Neuronal stem cell (in vitro differentiated cells): Measurements from ENCODE around the gene CFAP92.

Experiments used
- DNase-seq: peaks from one replicate; pipeline ENCODE4 v3.0.0-alpha.2; 2013; ENCODE audit warnings: low spot score
- H2AFZ ChIP-seq: one replicate; pipeline ENCODE4 v1.6.1; 2013; ENCODE audit warnings: mild to moderate bottlenecking, low read length, inconsistent platforms
- H2AK5ac ChIP-seq: 2 replicates; pipeline ENCODE4 v1.6.1; 2013; ENCODE audit warnings: low read depth, mild to moderate bottlenecking, inconsistent platforms, low read length, moderate library complexity, mixed read lengths
- H2BK120ac ChIP-seq: 2 replicates; pipeline ENCODE4 v1.6.1; 2013; ENCODE audit warnings: low read depth, mild to moderate bottlenecking, inconsistent platforms, low read length, moderate library complexity, mixed read lengths
- H2BK12ac ChIP-seq: one replicate; pipeline ENCODE4 v1.6.1; 2013; ENCODE audit warnings: low read length, inconsistent platforms
- H2BK15ac ChIP-seq: 2 replicates; pipeline ENCODE4 v1.6.1; 2013; ENCODE audit warnings: mild to moderate bottlenecking, low read length, inconsistent platforms, mixed read lengths
- H2BK5ac ChIP-seq: one replicate; pipeline ENCODE4 v1.6.1; 2013; ENCODE audit warnings: inconsistent platforms, mild to moderate bottlenecking, low read length, moderate library complexity
- H3K14ac ChIP-seq: one replicate; pipeline ENCODE4 v1.6.1; 2013; ENCODE audit warnings: low read length, inconsistent platforms
- H3K18ac ChIP-seq: 2 replicates; pipeline ENCODE4 v1.6.1; 2013; ENCODE audit warnings: low read length, inconsistent platforms
- H3K23ac ChIP-seq: 2 replicates; pipeline ENCODE4 v1.6.1; 2013; ENCODE audit warnings: low read depth, mild to moderate bottlenecking, mixed read lengths, low read length, inconsistent platforms; ENCODE audit not compliant: poor library complexity
- H3K27ac ChIP-seq: replicated peaks from 3 replicates; pipeline ENCODE4 v1.5.1; 2013; ENCODE audit warnings: low read length, inconsistent platforms
- H3K27me3 ChIP-seq, 3 experiments: 2 replicates each; pipeline ENCODE4 v1.6.1; 2013; ENCODE audit warnings: low read length in 3 of 3, mild to moderate bottlenecking in 2 of 3, inconsistent platforms in 1 of 3, low read depth in 1 of 3, mixed read lengths in 1 of 3, moderate library complexity in 1 of 3; ENCODE audit not compliant: control insufficient read depth in 3 of 3, insufficient read depth in 3 of 3
- H3K36me3 ChIP-seq, 2 donors: replicated peaks in 1 of 2; 2 replicates each; pipeline ENCODE4 v1.6.1; 2013; ENCODE audit warnings: low read length in 2 of 2; ENCODE audit not compliant: control insufficient read depth in 2 of 2, insufficient read depth in 2 of 2
- H3K4ac ChIP-seq: 2 replicates; pipeline ENCODE4 v1.6.1; 2013; ENCODE audit warnings: inconsistent platforms, mild to moderate bottlenecking, low read length, moderate library complexity
- H3K4me1 ChIP-seq, 2 donors: 1 replicate in 1 of 2; 2 replicates in 1 of 2; pipeline ENCODE4 v1.6.1; 2013; ENCODE audit warnings: low read length in 2 of 2, low read depth in 1 of 2; ENCODE audit not compliant: control insufficient read depth in 2 of 2, insufficient read depth in 1 of 2
- H3K4me2 ChIP-seq: one replicate; pipeline ENCODE4 v1.6.1; 2013; ENCODE audit warnings: mild to moderate bottlenecking, low read length, inconsistent platforms; ENCODE audit not compliant: insufficient read depth, poor library complexity, severe bottlenecking
- H3K4me3 ChIP-seq, 2 donors: 2 replicates each; pipeline ENCODE4 v1.5.1; 2013; ENCODE audit warnings: low read length in 2 of 2, mild to moderate bottlenecking in 2 of 2, inconsistent platforms in 1 of 2, moderate library complexity in 1 of 2
- H3K79me1 ChIP-seq: one replicate; pipeline ENCODE4 v1.6.1; 2013; ENCODE audit warnings: low read depth, mild to moderate bottlenecking, inconsistent platforms, low read length, moderate library complexity
- H3K9ac ChIP-seq: one replicate; pipeline ENCODE4 v1.6.1; 2013; ENCODE audit warnings: mild to moderate bottlenecking, low read depth, low read length, inconsistent platforms; ENCODE audit not compliant: poor library complexity
- H3K9me3 ChIP-seq, 2 donors: replicated peaks in 1 of 2; 2 replicates each; pipeline versions ENCODE3 to v1.6.1; 2013; ENCODE audit warnings: low read length in 2 of 2, mild to moderate bottlenecking in 2 of 2, inconsistent platforms in 1 of 2, low read depth in 1 of 2, mixed read lengths in 1 of 2, moderate library complexity in 1 of 2; ENCODE audit not compliant: control insufficient read depth in 2 of 2, insufficient read depth in 1 of 2
- H4K8ac ChIP-seq: one replicate; pipeline ENCODE4 v1.6.1; 2013; ENCODE audit warnings: low read depth, mild to moderate bottlenecking, inconsistent platforms, low read length, moderate library complexity
- H4K91ac ChIP-seq: one replicate; pipeline ENCODE4 v1.6.1; 2013; ENCODE audit warnings: low read length, low read depth, mild to moderate bottlenecking, inconsistent platforms; ENCODE audit not compliant: poor library complexity
- WGBS, 2 donors: extraction: QIAGEN DNeasy Blood & Tissue Kit; methylation state at CpG; one replicate each; pipeline ENCODE4 v1.1.7; 2013; ENCODE audit warnings: missing lambda C conversion rate in 2 of 2, mixed read lengths in 1 of 2; ENCODE audit not compliant: insufficient read length in 2 of 2, insufficient replicate concordance in 1 of 2; ENCODE audit errors: extremely low coverage in 2 of 2; 5-methylcytosine and 5-hydroxymethylcytosine counted together

Gene CFAP92

DNA sequence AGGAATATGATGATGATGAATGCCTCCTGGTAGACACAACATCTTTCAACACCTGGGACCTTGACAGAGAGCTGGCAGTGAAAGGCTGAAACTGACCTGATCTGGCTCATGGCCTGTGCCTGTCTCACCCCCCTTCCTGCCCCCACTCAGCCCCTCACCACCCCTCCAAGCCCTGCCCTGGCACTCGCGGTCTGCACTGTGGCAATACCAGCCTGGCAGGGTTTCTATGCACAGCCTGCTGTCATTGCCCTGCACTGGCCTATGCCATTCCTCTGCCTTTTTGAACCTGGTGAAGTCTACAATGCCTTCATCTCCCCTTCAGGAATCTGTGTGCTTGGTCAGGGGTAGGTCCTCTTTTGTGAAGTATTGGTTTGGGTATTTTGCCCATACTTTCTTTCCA, 58.0 kb downstream of the CFAP92 start:
- no peak overlapping the region for H3K18ac ChIP-seq
- no peak overlapping the region for H2AFZ ChIP-seq
- H3K36me3 ChIP-seq = peaks cover 0 to 9% of the 10 kb centered on the region in 2 donors
- H3K27me3 ChIP-seq = no peaks in the 10 kb centered on the region
- no peak overlapping the region for H2BK15ac ChIP-seq
- H3K4me1 ChIP-seq = no peaks in the 10 kb centered on the region
- no CpG with 5 or more reads among the region's 2 CpGs for WGBS, 2 donors
- no peak overlapping the region for H2BK5ac ChIP-seq
- no peaks in the 10 kb centered on the region for H3K79me1 ChIP-seq
- H2AK5ac ChIP-seq = no peak overlapping the region
- H3K27ac ChIP-seq = no peak overlapping the region
- no peak for DNase-seq
- H3K4ac ChIP-seq = peak overlapping the region; percentile 89
- peaks cover 0 to 2% of the 10 kb centered on the region in 2 donors for H3K9me3 ChIP-seq
- peak overlapping the region; percentile 21 for H3K14ac ChIP-seq
- H4K8ac ChIP-seq = no peak overlapping the region
- no peak overlapping the region for H3K4me2 ChIP-seq
- H2BK120ac ChIP-seq = no peak overlapping the region
- H4K91ac ChIP-seq = no peak overlapping the region
- no peak overlapping the region for H3K4me3 ChIP-seq
- no peak overlapping the region for H3K9ac ChIP-seq
- no peak overlapping the region for H2BK12ac ChIP-seq
- no peak overlapping the region for H3K23ac ChIP-seq

DNA sequence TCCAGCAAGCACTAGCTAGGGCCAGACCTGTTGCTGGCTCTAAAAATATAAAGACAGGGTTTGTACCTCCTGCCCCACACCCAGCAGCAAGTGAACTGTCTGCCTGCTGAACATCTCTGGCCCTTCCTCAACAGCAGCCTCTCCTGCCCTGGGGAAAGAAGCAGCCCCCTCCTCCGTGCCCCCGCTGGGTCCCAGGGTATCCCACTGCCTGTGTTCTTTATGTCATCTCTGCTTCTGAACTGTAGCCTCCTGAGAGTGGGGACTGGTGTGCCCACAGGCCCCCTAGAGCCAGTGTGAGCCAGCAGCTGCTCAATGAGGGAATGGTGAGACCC, 60.0 kb downstream of the CFAP92 start:
- H3K4me2 ChIP-seq = no peak overlapping the region
- DNase-seq = no peak
- no CpG with 5 or more reads among the region's 2 CpGs for WGBS, 2 donors

DNA sequence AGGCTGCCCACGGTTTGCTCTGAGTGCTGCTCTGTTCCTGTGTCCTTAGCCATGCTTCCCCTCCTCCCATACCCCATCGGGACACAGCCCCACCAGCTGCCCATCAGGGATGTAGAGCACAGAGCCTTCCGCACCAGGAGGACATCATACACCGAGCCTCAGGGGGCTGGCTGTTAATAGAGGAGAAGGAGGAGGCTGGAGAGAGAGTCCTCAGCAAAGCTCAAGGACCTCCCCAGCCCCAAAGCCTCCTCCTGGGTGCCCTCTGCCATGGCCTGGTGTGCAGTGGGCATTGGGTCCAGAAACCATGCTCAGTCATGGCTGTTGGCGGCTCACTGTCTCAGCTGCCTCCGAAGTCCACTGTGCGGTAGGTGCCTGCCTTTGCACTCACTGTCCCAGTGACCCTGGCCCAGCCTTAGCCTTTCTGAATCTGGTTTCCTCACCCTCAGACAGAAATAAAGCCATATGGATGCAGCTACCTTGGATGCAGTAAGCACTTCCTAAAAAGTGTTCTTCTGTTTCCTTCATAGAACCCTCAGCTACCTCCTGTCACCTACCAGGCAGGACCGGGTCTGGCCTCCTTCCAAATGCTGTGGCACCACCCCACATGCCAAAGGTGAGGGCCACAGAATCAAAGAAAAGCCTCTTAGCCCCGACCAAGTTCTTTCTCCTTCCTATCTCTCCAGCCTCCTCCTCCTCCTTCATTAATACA, 60.5 kb downstream of the CFAP92 start:
- H4K8ac ChIP-seq = no peak overlapping the region
- H3K4me3 ChIP-seq = no peak overlapping the region
- no peak overlapping the region for H2BK5ac ChIP-seq
- no peaks in the 10 kb centered on the region for H3K79me1 ChIP-seq
- H3K4ac ChIP-seq = no peak overlapping the region
- H4K91ac ChIP-seq = no peak overlapping the region
- WGBS, 2 donors = no CpG with 5 or more reads among the region's 9 CpGs
- H3K14ac ChIP-seq = no peak overlapping the region
- H2BK12ac ChIP-seq = no peak overlapping the region
- H3K9me3 ChIP-seq = peaks cover 2 to 14% of the 10 kb centered on the region in 2 donors
- no peak overlapping the region for H2AK5ac ChIP-seq
- H2BK120ac ChIP-seq = no peak overlapping the region
- no peak for DNase-seq
- H3K27me3 ChIP-seq = no peaks in the 10 kb centered on the region
- H2BK15ac ChIP-seq = peak overlapping the region; percentile 27
- no peak overlapping the region for H3K27ac ChIP-seq
- H3K4me1 ChIP-seq = no peaks in the 10 kb centered on the region
- H3K36me3 ChIP-seq = peaks cover 0 to 17% of the 10 kb centered on the region in 2 donors
- no peak overlapping the region for H3K23ac ChIP-seq
- no peak overlapping the region for H2AFZ ChIP-seq
- H3K9ac ChIP-seq = peak overlapping the region; percentile 74
- peak overlapping the region; percentile 57 for H3K18ac ChIP-seq
- H3K4me2 ChIP-seq = no peak overlapping the region

More for the DNA sequence above, 60.0 kb downstream of the CFAP92 start:
- Histone ChIP-seq H3K9ac (peak overlapping the region; percentile 47), H4K91ac (no peak overlapping the region), H2AK5ac (no peak overlapping the region), H4K8ac (no peak overlapping the region), H3K4me1 (no peaks in the 10 kb centered on the region), H3K79me1 (no peaks in the 10 kb centered on the region), H3K4me3 (no peak overlapping the region), H3K18ac (no peak overlapping the region), H2BK5ac (no peak overlapping the region), H2BK12ac (no peak overlapping the region), H3K9me3 (peaks cover 2 to 8% of the 10 kb centered on the region in 2 donors), H3K23ac (no peak overlapping the region), H3K36me3 (peaks cover 0 to 17% of the 10 kb centered on the region in 2 donors), H2BK15ac (no peak overlapping the region), H3K4ac (no peak overlapping the region), H3K14ac (no peak overlapping the region), H2AFZ (no peak overlapping the region), H2BK120ac (no peak overlapping the region), H3K27me3 (no peaks in the 10 kb centered on the region), H3K27ac (no peak overlapping the region)

DNA sequence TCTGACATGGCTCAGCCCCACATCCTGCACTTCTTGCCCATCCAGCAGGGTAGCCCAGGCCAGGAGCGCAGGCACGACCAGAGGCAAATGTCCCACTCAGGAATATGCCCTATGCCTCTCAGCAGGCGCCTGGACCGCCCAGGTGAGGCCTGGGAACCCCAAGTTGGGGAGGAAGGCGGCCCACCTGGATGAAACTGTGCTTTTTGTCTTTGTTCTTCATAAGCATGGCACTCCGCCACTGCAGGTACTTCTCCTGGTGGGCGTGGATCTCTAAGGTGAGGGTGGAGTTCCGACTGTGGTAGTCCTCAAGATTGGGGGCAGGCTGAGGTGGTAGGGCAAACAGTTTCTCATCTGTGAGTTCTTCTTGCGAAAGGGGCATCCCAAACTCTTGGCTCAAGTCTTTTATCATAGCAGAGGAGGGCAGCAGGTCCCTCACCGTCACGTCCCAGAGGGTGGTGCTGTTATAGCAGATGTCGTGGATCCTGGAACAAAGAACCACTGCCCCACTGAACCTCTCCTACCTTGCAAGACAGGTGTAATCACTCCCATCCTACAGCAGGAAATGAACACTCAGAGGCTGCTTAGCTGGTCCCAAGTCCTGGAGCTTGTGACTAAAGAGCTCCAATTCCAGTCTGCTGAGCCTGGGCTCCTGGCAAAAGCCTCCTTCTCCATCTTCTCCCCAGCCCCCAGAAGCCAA, 61.2 kb downstream of the CFAP92 start:
- Histone ChIP-seq H4K91ac (no peak overlapping the region), H3K79me1 (no peaks in the 10 kb centered on the region)

More for the DNA sequence above, 61.2 kb downstream of the CFAP92 start:
- Histone ChIP-seq H2BK120ac (no peak overlapping the region), H3K4ac (no peak overlapping the region), H2AFZ (no peak overlapping the region), H3K4me1 (no peaks in the 10 kb centered on the region), H3K9me3 (peaks cover 2 to 15% of the 10 kb centered on the region in 2 donors), H2BK15ac (peak overlapping the region; percentile 27), H2AK5ac (peak overlapping the region; percentile 46), H2BK12ac (no peak overlapping the region), H3K4me3 (no peak overlapping the region), H3K9ac (no peak overlapping the region), H3K27me3 (no peaks in the 10 kb centered on the region), H3K4me2 (no peak overlapping the region), H2BK5ac (no peak overlapping the region), H3K23ac (peak overlapping the region; percentile 43), H3K18ac (peak overlapping the region; percentile 57), H3K14ac (no peak overlapping the region), H3K27ac (no peak overlapping the region), H4K8ac (no peak overlapping the region), H3K36me3 (peaks cover 0 to 17% of the 10 kb centered on the region in 2 donors)
- no peak for DNase-seq
- WGBS, 2 donors = no CpG with 5 or more reads among the region's 12 CpGs
